A673 (cell line): ENCODE results near the gene UBE2A.

Experiments used
- EZH2 ChIP-seq: fragments of 200-600 bp; sonication (generic); IDR thresholded peaks from 2 replicates; pipeline ENCODE4 v1.6.1; 2017; ENCODE audit warnings: borderline replicate concordance, low read depth, mild to moderate bottlenecking, mixed read lengths, antibody characterized with exemption, low read length; ENCODE audit not compliant: poor library complexity, severe bottlenecking
- TF ChIP-seq, protein P1 (sequence below): fragments of 300-800, 200-600 bp; sonication (generic); conservative IDR thresholded peaks from 2 replicates; pipeline ENCODE4 v1.5.1; 2017; ENCODE audit warnings: low read depth, mild to moderate bottlenecking, antibody characterized with exemption, low read length, moderate library complexity, mixed read lengths

DNA sequence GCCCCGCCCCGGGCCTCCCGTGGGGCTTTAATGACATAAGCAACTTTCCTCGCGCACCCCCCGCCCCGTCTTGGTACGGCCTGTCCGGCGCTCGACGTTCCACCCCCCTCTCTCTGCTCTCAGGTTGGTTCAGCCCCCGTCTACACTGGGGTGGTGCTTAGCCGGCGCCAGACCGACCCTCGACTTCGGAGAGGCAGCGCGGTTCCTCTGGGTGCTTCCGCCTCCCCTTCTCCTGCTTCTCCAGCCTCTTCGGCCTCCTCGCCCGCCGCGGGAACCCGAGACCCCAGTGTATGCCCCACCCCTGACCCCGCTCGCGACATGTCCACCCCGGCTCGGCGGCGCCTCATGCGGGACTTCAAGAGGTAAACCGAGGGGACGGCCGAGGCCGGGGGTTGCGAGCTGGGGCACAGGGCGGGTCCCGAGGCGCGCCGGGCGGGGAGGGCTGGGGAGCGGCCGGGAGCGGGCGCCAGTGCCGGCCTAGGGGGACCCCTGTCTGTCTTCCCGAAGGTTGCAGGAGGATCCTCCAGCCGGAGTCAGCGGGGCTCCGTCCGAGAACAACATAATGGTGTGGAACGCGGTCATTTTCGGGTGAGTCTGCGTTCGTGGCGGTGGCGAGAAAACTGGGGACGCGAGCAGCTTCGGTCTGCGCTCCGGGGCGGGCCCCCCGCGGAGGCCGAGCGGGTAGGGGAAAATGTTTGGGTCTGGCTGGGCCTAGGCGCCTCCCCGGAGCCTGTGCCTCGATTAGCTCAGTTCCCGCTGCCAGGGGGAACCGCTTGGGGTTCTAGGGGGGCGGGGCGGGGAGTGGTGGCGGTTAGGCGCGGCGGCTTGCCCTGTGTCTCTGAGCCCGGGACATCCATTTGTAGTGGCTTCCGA, at the start of gene UBE2A:
- TF ChIP-seq, protein P1, sequence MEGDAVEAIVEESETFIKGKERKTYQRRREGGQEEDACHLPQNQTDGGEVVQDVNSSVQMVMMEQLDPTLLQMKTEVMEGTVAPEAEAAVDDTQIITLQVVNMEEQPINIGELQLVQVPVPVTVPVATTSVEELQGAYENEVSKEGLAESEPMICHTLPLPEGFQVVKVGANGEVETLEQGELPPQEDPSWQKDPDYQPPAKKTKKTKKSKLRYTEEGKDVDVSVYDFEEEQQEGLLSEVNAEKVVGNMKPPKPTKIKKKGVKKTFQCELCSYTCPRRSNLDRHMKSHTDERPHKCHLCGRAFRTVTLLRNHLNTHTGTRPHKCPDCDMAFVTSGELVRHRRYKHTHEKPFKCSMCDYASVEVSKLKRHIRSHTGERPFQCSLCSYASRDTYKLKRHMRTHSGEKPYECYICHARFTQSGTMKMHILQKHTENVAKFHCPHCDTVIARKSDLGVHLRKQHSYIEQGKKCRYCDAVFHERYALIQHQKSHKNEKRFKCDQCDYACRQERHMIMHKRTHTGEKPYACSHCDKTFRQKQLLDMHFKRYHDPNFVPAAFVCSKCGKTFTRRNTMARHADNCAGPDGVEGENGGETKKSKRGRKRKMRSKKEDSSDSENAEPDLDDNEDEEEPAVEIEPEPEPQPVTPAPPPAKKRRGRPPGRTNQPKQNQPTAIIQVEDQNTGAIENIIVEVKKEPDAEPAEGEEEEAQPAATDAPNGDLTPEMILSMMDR, result 0 out of 2 replicates have a peak, but pooled peaks have one; percentile 18
- TF ChIP-seq EZH2, result no peak
